T-cell (primary cell): ENCODE results near the gene SPHK1. TPM values are rescaled to one million over a fixed set of nuclear protein-coding genes. Genes with fewer than 3 reads are reported as not detected.
A peak's percentile ranks its signal among the peaks of the same experiment; 100 is the strongest.

ENCODE experiments used
- ATAC-seq, 4 experiments: fragments of 200-7000 bp in 3 of 4; fragments of 150-1000 bp in 1 of 4; cut with Tn5 transposase; replicated peaks in 1 of 4; 1 replicate in 3 of 4; 2 replicates in 1 of 4; pipeline ENCODE4 v1.10.0; 2021; ENCODE audit warnings: moderate library complexity in 3 of 4, mild to moderate bottlenecking in 2 of 4, moderate number of reproducible peaks in 1 of 4
- CTCF ChIA-PET, 2 donors: fragments of 300-600 bp; sonication (Branson Sonifier 250); formaldehyde crosslinking; loops; one replicate each; lab custom pipeline; 2022; ENCODE audit warnings: antibody characterized with exemption in 2 of 2; lab: Charles Lee
- POLR2A ChIA-PET, 2 donors: fragments of 300-600 bp; sonication (Branson Sonifier 250); formaldehyde crosslinking; loops; one replicate each; lab custom pipeline; 2022; ENCODE audit warnings: antibody characterized with exemption in 2 of 2; lab: Charles Lee
- DNase-seq, 35 experiments: peaks; one replicate each; pipeline versions ENCODE4 v3.0.0 to v3.0.0-alpha.2; 2013 to 2023
- H3K27ac ChIP-seq: one replicate; pipeline ENCODE4 v1.5.1; 2013; ENCODE audit warnings: low read length
- H3K27me3 ChIP-seq, 2 experiments: replicated peaks in 1 of 2; 1 replicate in 1 of 2; 2 replicates in 1 of 2; pipeline versions ENCODE4 v1.6.1 to v1.7.0; 2013; ENCODE audit warnings: low read length in 1 of 2, mixed read lengths in 1 of 2; ENCODE audit not compliant: control insufficient read depth in 2 of 2, insufficient read depth in 2 of 2; ENCODE audit errors: extremely low read depth in 1 of 2
- H3K36me3 ChIP-seq, 2 donors: 1 replicate in 1 of 2; 2 replicates in 1 of 2; pipeline versions ENCODE4 v1.6.1 to v1.7.0; 2013; ENCODE audit warnings: low read length in 1 of 2; ENCODE audit not compliant: control insufficient read depth in 2 of 2, insufficient read depth in 1 of 2; ENCODE audit errors: extremely low read depth in 1 of 2
- H3K4me1 ChIP-seq, 2 experiments: 1 replicate in 1 of 2; 2 replicates in 1 of 2; pipeline versions ENCODE4 v1.6.1 to v1.7.0; 2013; ENCODE audit warnings: low read length in 2 of 2, mixed read lengths in 1 of 2; ENCODE audit not compliant: insufficient read depth in 2 of 2, control insufficient read depth in 1 of 2; ENCODE audit errors: extremely low read depth in 1 of 2
- H3K4me3 ChIP-seq, 2 donors: 1 replicate in 1 of 2; 2 replicates in 1 of 2; pipeline versions ENCODE4 v1.5.1 to v1.7.0; 2013; ENCODE audit warnings: mild to moderate bottlenecking in 2 of 2, low read length in 1 of 2, moderate library complexity in 1 of 2; ENCODE audit not compliant: control insufficient read depth in 1 of 2; ENCODE audit errors: extremely low read depth in 1 of 2
- H3K9me3 ChIP-seq: 2 replicates; pipeline ENCODE4 v1.7.0; 2013
- H3K27ac Mint-ChIP-seq, 2 donors: one replicate each; pipeline ENCODE4 v1.8.0; 2020 to 2021; ENCODE audit warnings: mild to moderate bottlenecking in 2 of 2, mixed read lengths in 2 of 2
- H3K27me3 Mint-ChIP-seq, 2 donors: one replicate each; pipeline ENCODE4 v1.8.0; 2021 to 2022; ENCODE audit warnings: mixed read lengths in 2 of 2
- H3K36me3 Mint-ChIP-seq: one replicate; pipeline ENCODE4 v1.8.0; 2021; ENCODE audit warnings: mixed read lengths
- H3K4me1 Mint-ChIP-seq, 3 donors: one replicate each; pipeline ENCODE4 v1.8.0; 2020 to 2022; ENCODE audit warnings: mixed read lengths in 3 of 3, mild to moderate bottlenecking in 1 of 3
- H3K4me3 Mint-ChIP-seq, 3 donors: one replicate each; pipeline ENCODE4 v1.8.0; 2020 to 2022; ENCODE audit warnings: mild to moderate bottlenecking in 3 of 3, mixed read lengths in 3 of 3, moderate library complexity in 3 of 3
- H3K9me3 Mint-ChIP-seq, 3 donors: one replicate each; pipeline ENCODE4 v1.8.0; 2020 to 2022; ENCODE audit warnings: mixed read lengths in 3 of 3
- WGBS: methylation state at CpG from one replicate; pipeline ENCODE4 v1.1.5; 2013; ENCODE audit warnings: missing lambda C conversion rate; ENCODE audit not compliant: insufficient coverage; 5-methylcytosine and 5-hydroxymethylcytosine counted together
- total RNA-seq, 35 experiments: library from RNA in 6 of 35; stranded (reverse) in 6 of 35; fragments of 120-200 nt in 1 of 35; gene quantifications; one replicate each; pipeline versions ENCODE4 v1.2.1 to v1.2.4 and lab custom pipeline; 2013 to 2026

Gene SPHK1
- total RNA-seq, 5 donors from 2014 or later (not counting 1 experiment from before 2014, with no cell fraction given), result 0.70 to 1.6 (median 1.3) TPM

- Mint-ChIP-seq H3K9me3 (no peaks in the 10 kb centered on the region), H3K36me3 (peaks cover 36% of the 10 kb centered on the region), H3K4me1 (no peaks in the 10 kb centered on the region), H3K4me3 (no peak overlapping the region), H3K27ac (no peak overlapping the region), H3K27me3 (no peaks in the 10 kb centered on the region)
- POLR2A ChIA-PET, result no interaction called here
- no peaks in the 10 kb centered on the region for H3K27me3 ChIP-seq
- peaks cover 24 to 76% of the 10 kb centered on the region in 2 donors for H3K36me3 ChIP-seq
- no peaks in the 10 kb centered on the region for H3K9me3 ChIP-seq
- DNase-seq, result no peak
- no peak overlapping the region for H3K27ac ChIP-seq
- no peak overlapping the region for H3K4me3 ChIP-seq
- CTCF ChIA-PET, result no interaction called here
- ATAC-seq, result no peak
- H3K4me1 ChIP-seq, result peaks cover 0 to 2% of the 10 kb centered on the region in 2 experiments
- WGBS, result 95% methylated on average over 15 of the region's 15 CpGs
Measured at GRCh38 chr17:76395980-76396379, 11.6 kb downstream of the SPHK1 start.

- no peak overlapping the region for H3K27ac Mint-ChIP-seq
- peaks cover 46% of the 10 kb centered on the region for H3K36me3 Mint-ChIP-seq
- H3K27me3 ChIP-seq, result no peaks in the 10 kb centered on the region
- no peak for ATAC-seq
- no peak for DNase-seq
- CTCF ChIA-PET, result interaction anchor here (0.5 to 2.3 kb wide), 13 partner anchors 9 to 1293 kb away, joined by 3 to 29 read pairs (median 6); partner anchors contain the start of gene SPHK1 (in 1 of the 2)
- no peaks in the 10 kb centered on the region for H3K9me3 ChIP-seq
- no peaks in the 10 kb centered on the region for H3K4me1 Mint-ChIP-seq
- no peaks in the 10 kb centered on the region for H3K27me3 Mint-ChIP-seq
- H3K27ac ChIP-seq, result no peak overlapping the region
- no peak overlapping the region for H3K4me3 ChIP-seq
- H3K9me3 Mint-ChIP-seq, result no peaks in the 10 kb centered on the region
- 100% methylated on average over 5 of the region's 8 CpGs for WGBS
- POLR2A ChIA-PET, result no interaction called here
- peaks cover 23 to 75% of the 10 kb centered on the region in 2 donors for H3K36me3 ChIP-seq
- H3K4me3 Mint-ChIP-seq, result no peak overlapping the region
- H3K4me1 ChIP-seq, result peaks cover 0 to 2% of the 10 kb centered on the region in 2 experiments
Measured at GRCh38 chr17:76397184-76397583, 12.8 kb downstream of the SPHK1 start.

- no peak overlapping the region for H3K4me3 Mint-ChIP-seq
- Histone ChIP-seq H3K4me1 (peaks cover 0 to 2% of the 10 kb centered on the region in 2 experiments), H3K27me3 (no peaks in the 10 kb centered on the region), H3K4me3 (no peak overlapping the region), H3K27ac (no peak overlapping the region), H3K9me3 (no peaks in the 10 kb centered on the region), H3K36me3 (peaks cover 23 to 81% of the 10 kb centered on the region in 2 donors)
- ATAC-seq (peak; percentile 79 to 84 (median 80)), DNase-seq (peak; percentile 53 to 88 (median 77))
- no peaks in the 10 kb centered on the region for H3K27me3 Mint-ChIP-seq
- no peak overlapping the region for H3K27ac Mint-ChIP-seq
- H3K36me3 Mint-ChIP-seq, result peaks cover 51% of the 10 kb centered on the region
- H3K9me3 Mint-ChIP-seq, result no peaks in the 10 kb centered on the region
- ChIA-PET POLR2A (no interaction called here), CTCF (interaction anchor here (0.5 to 2.3 kb wide), 16 partner anchors 9 to 333 kb away, joined by 3 to 29 read pairs (median 4); partner anchors contain the start of genes PRPSAP1 (in 1 of the 2) and SPHK1 (in 1 of the 2))
- no peaks in the 10 kb centered on the region for H3K4me1 Mint-ChIP-seq
- 61% methylated on average over 16 of the region's 16 CpGs for WGBS
Measured at GRCh38 chr17:76397687-76398522, 13.5 kb downstream of the SPHK1 start.

GRCh38 chr17:76398523-76399174, 14.2 kb downstream of the SPHK1 start:
- WGBS, result 92% methylated on average over 17 of the region's 20 CpGs
- no peak overlapping the region for H3K27ac Mint-ChIP-seq
- Histone ChIP-seq H3K27me3 (no peaks in the 10 kb centered on the region), H3K36me3 (peaks cover 23 to 88% of the 10 kb centered on the region in 2 donors), H3K27ac (no peak overlapping the region), H3K4me3 (no peak overlapping the region), H3K4me1 (peaks cover 0 to 2% of the 10 kb centered on the region in 2 experiments), H3K9me3 (no peaks in the 10 kb centered on the region)
- ChIA-PET CTCF (interaction anchor here (0.5 to 2.3 kb wide), 11 partner anchors 12 to 244 kb away, joined by 3 to 29 read pairs (median 5); partner anchors contain the start of genes PRPSAP1 (in 1 of the 2) and SPHK1 (in 1 of the 2)), POLR2A (interaction anchor here in 1 of 2 donors (0.6 kb wide), 1 partner anchor 97 kb away, joined by 4 read pairs; no protein-coding TSS in a partner anchor)
- DNase-seq (no peak), ATAC-seq (peak in 1 of 4 experiments; percentile 21)
- H3K4me1 Mint-ChIP-seq, result no peaks in the 10 kb centered on the region
- peaks cover 55% of the 10 kb centered on the region for H3K36me3 Mint-ChIP-seq
- no peak overlapping the region for H3K4me3 Mint-ChIP-seq
- no peaks in the 10 kb centered on the region for H3K27me3 Mint-ChIP-seq
- no peaks in the 10 kb centered on the region for H3K9me3 Mint-ChIP-seq

- Mint-ChIP-seq H3K27ac (no peak overlapping the region), H3K9me3 (no peaks in the 10 kb centered on the region), H3K36me3 (peaks cover 59% of the 10 kb centered on the region), H3K4me1 (no peaks in the 10 kb centered on the region), H3K27me3 (no peaks in the 10 kb centered on the region), H3K4me3 (no peak overlapping the region)
- DNase-seq (no peak), ATAC-seq (no peak)
- no peak overlapping the region for H3K27ac ChIP-seq
- no peak overlapping the region for H3K4me3 ChIP-seq
- 93% methylated on average over 27 of the region's 33 CpGs for WGBS
- no peaks in the 10 kb centered on the region for H3K9me3 ChIP-seq
- ChIA-PET POLR2A (interaction anchor here in 1 of 2 donors (0.6 kb wide), 1 partner anchor 98 kb away, joined by 4 read pairs; no protein-coding TSS in a partner anchor), CTCF (interaction anchor here (0.6 to 2.3 kb wide), 4 partner anchors 11 to 99 kb away, joined by 3 to 15 read pairs (median 5); no protein-coding TSS in a partner anchor)
- peaks cover 0 to 2% of the 10 kb centered on the region in 2 experiments for H3K4me1 ChIP-seq
- H3K27me3 ChIP-seq, result no peaks in the 10 kb centered on the region
- H3K36me3 ChIP-seq, result peaks cover 19 to 89% of the 10 kb centered on the region in 2 donors
Measured at GRCh38 chr17:76399175-76400172, 15.1 kb downstream of the SPHK1 start.
